GM21526 (cell line): ENCODE results near the gene MAGI1.

ENCODE experiments used
- ATAC-seq: cut with Tn5 transposase; IDR thresholded peaks from one replicate; pipeline ENCODE4 v1.9.1; 2021; ENCODE audit warnings: moderate library complexity; ENCODE audit not compliant: unreplicated experiment, low FRiP score

Gene MAGI1

GRCh38 chr3:65356331-65357248 lies 682.1 kb downstream of the MAGI1 start:
- no peak for ATAC-seq

GRCh38 chr3:65354880-65355279 lies 683.8 kb downstream of the MAGI1 start:
- ATAC-seq: no peak

- ATAC-seq: no peak
Observed at GRCh38 chr3:65352951-65353350, 685.8 kb downstream of the MAGI1 start.

- ATAC-seq: no peak
Observed at GRCh38 chr3:65351753-65352152, 687.0 kb downstream of the MAGI1 start.

- ATAC-seq: no peak
Observed at GRCh38 chr3:65350801-65351476, 687.8 kb downstream of the MAGI1 start.

- no peak for ATAC-seq
Observed at GRCh38 chr3:65348398-65348995, 690.2 kb downstream of the MAGI1 start.

- ATAC-seq: no peak
Observed at GRCh38 chr3:65347166-65347565, 691.6 kb downstream of the MAGI1 start.

GRCh38 chr3:65344846-65345245 lies 693.9 kb downstream of the MAGI1 start:
- ATAC-seq: no peak

GRCh38 chr3:65344444-65344843 lies 694.3 kb downstream of the MAGI1 start:
- ATAC-seq: no peak

GRCh38 chr3:65343736-65344135 lies 695.0 kb downstream of the MAGI1 start:
- no peak for ATAC-seq

- ATAC-seq: no peak
Observed at GRCh38 chr3:65343026-65343425, 695.7 kb downstream of the MAGI1 start.

- ATAC-seq: peak; percentile 52
Observed at GRCh38 chr3:65342084-65342683, 696.5 kb downstream of the MAGI1 start.

GRCh38 chr3:65339192-65339740 lies 699.5 kb downstream of the MAGI1 start:
- ATAC-seq: no peak

- no peak for ATAC-seq
Observed at GRCh38 chr3:65338571-65338970, 700.1 kb downstream of the MAGI1 start.

GRCh38 chr3:65335587-65335986 lies 703.1 kb downstream of the MAGI1 start:
- no peak for ATAC-seq

- ATAC-seq: no peak
Observed at GRCh38 chr3:65334045-65334665, 704.6 kb downstream of the MAGI1 start.

GRCh38 chr3:65331730-65332129 lies 707.0 kb downstream of the MAGI1 start:
- ATAC-seq: no peak

- ATAC-seq: no peak
Observed at GRCh38 chr3:65330072-65330471, 708.6 kb downstream of the MAGI1 start.

GRCh38 chr3:65328148-65328547 lies 710.6 kb downstream of the MAGI1 start:
- ATAC-seq: no peak

- ATAC-seq: no peak
Observed at GRCh38 chr3:65326574-65326973, 712.1 kb downstream of the MAGI1 start.
